ENCODE results near the gene TTYH1. TPM values are rescaled to one million over a fixed set of nuclear protein-coding genes. Genes with fewer than 3 reads are reported as not detected.

Gene TTYH1
- total RNA-seq, 1 donor from 2014 or later = not detected

DNA sequence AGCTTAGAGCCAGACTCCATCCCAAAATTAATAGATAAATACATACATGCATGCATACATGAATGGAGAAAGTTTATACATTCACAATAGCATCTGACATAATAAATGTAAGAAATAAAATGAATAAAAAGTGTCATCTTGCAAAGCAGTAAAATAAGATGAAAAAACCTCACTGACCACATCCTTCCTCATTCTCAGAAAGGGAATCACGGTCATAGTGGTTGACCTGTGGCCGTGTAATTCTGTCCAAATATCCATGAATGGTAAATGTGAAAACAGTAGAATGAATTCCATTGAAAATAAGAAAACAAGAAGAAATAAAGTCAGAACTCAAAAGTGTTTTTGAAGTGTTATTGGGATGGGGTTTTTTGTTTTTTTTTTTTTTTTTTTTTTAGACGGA is 67.6 kb downstream of the TTYH1 start:
- no peak for DNase-seq

- DNase-seq = no peak
Measured at GRCh38 chr19:54484451-54484850, 69.2 kb downstream of the TTYH1 start.

GRCh38 chr19:54485851-54486250 is 70.6 kb downstream of the TTYH1 start:
- DNase-seq = no peak

Other genes with a start within 250 kb of the TTYH1 start
- 0.14 and 0.68 TPM in 2 replicates for gene TMC4, start 242.3 kb upstream of the TTYH1 start, total RNA-seq
- gene MBOAT7, start 225.9 kb upstream of the TTYH1 start, total RNA-seq = 33.5 and 50.1 TPM in 2 replicates
- gene TSEN34, start 224.2 kb upstream of the TTYH1 start, total RNA-seq = 71.8 and 78.3 TPM in 2 replicates
- gene RPS9, start 214.6 kb upstream of the TTYH1 start, total RNA-seq = 1,481 and 2,291 TPM in 2 replicates
- not detected in 2 replicates for gene LILRB3, start 192.5 kb upstream of the TTYH1 start, total RNA-seq
- not detected in 2 replicates for gene LILRA6, start 172.7 kb upstream of the TTYH1 start, total RNA-seq
- not detected in 2 replicates for gene LILRB5, start 158.2 kb upstream of the TTYH1 start, total RNA-seq
- gene LILRB2, start 134.4 kb upstream of the TTYH1 start, total RNA-seq = not detected in 2 replicates
- gene LILRA5, start 102.3 kb upstream of the TTYH1 start, total RNA-seq = not detected in 2 replicates
- gene LILRA4, start 76.3 kb upstream of the TTYH1 start, total RNA-seq = not detected in 2 replicates
- gene LAIR1, start 50.5 kb upstream of the TTYH1 start, total RNA-seq = not detected in 2 replicates
- 40.7 and 41.0 TPM in 2 replicates for gene LENG8, start 33.7 kb downstream of the TTYH1 start, total RNA-seq
- 6.0 and 7.5 TPM in 2 replicates for gene LENG9, start 48.3 kb downstream of the TTYH1 start, total RNA-seq
- gene CDC42EP5, start 57.8 kb downstream of the TTYH1 start, total RNA-seq = 86.9 and 136 TPM in 2 replicates
- not detected in 2 replicates for gene LAIR2, start 87.4 kb downstream of the TTYH1 start, total RNA-seq
- not detected in 2 replicates for gene LILRA2, start 158.3 kb downstream of the TTYH1 start, total RNA-seq
- not detected in 2 replicates for gene LILRA1, start 178.2 kb downstream of the TTYH1 start, total RNA-seq
- gene LILRB1, start 215.0 kb downstream of the TTYH1 start, total RNA-seq = not detected in 2 replicates
- not detected in 2 replicates for gene LILRB4, start 247.5 kb downstream of the TTYH1 start, total RNA-seq

All from dermis blood vessel endothelial cell (primary cell).